ENCODE data around the gene CLCN7.
A peak's percentile ranks its signal among the peaks of the same experiment; 100 is the strongest.
"Not testable (repeated sequence)": the region's sequence is repeated elsewhere in the genome, so short reads cannot be mapped to it uniquely, and the experiment has no call there.

The CLCN7 gene

GRCh38 chr16:1445518-1446203, 29.2 kb downstream of the CLCN7 start:
- DNase-seq, result no peak

GRCh38 chr16:1444730-1445517, 29.9 kb downstream of the CLCN7 start:
- no peak for DNase-seq

- DNase-seq, result no peak
These were observed 30.7 kb downstream of the CLCN7 start, which contains the start of gene CCDC154 for GRCh38 chr16:1443980-1444729. CCDC154 (minus strand) TSS chr16:1444556; CDS start chr16:1444322, 234 bp downstream.

GRCh38 chr16:1443403-1443973, 31.3 kb downstream of the CLCN7 start:
- no peak for DNase-seq

- no peak for DNase-seq
These were observed 32.1 kb downstream of the CLCN7 start for GRCh38 chr16:1442697-1443096.

GRCh38 chr16:1441391-1441829, 33.4 kb downstream of the CLCN7 start:
- DNase-seq, result no peak

GRCh38 chr16:1439699-1440074, 35.1 kb downstream of the CLCN7 start:
- not testable (repeated sequence) for DNase-seq

- DNase-seq, result no peak
These were observed 35.6 kb downstream of the CLCN7 start for GRCh38 chr16:1439058-1439698.

GRCh38 chr16:1438229-1439057, 36.4 kb downstream of the CLCN7 start:
- no peak for DNase-seq

GRCh38 chr16:1437606-1438005, 37.2 kb downstream of the CLCN7 start:
- DNase-seq, result no peak

- no peak for DNase-seq
These were observed 38.0 kb downstream of the CLCN7 start for GRCh38 chr16:1436731-1437355.

- no peak for DNase-seq
These were observed 38.7 kb downstream of the CLCN7 start for GRCh38 chr16:1435921-1436697.

GRCh38 chr16:1434644-1435592, 39.9 kb downstream of the CLCN7 start:
- no peak for DNase-seq

GRCh38 chr16:1433756-1434155, 41.1 kb downstream of the CLCN7 start:
- peak in 1 of 5 donors; percentile 8 for DNase-seq

- peak in 1 of 5 donors; percentile 9 for DNase-seq
These were observed 41.6 kb downstream of the CLCN7 start for GRCh38 chr16:1433263-1433560.

- peak in 1 of 5 donors; percentile 10 for DNase-seq
These were observed 42.2 kb downstream of the CLCN7 start for GRCh38 chr16:1432388-1433262.

- no peak for DNase-seq
These were observed 43.1 kb downstream of the CLCN7 start for GRCh38 chr16:1431497-1432270.

Measured in T-helper 1 cell (primary cell).